Right renal pelvis (tissue), 4 donors: Measurements from ENCODE around the gene ELL3. TPM values are rescaled to one million over a fixed set of nuclear protein-coding genes. Genes with fewer than 3 reads are reported as not detected.
A peak's percentile ranks its signal among the peaks of the same experiment; 100 is the strongest.
"Not testable (repeated sequence)": the region's sequence is repeated elsewhere in the genome, so short reads cannot be mapped to it uniquely, and the experiment has no call there.

ENCODE experiments used
- DNase-seq, 4 donors: peaks; one replicate each; pipeline ENCODE4 v3.0.0-alpha.2; 2013; ENCODE audit warnings: low read depth in 4 of 4, low spot score in 3 of 4, missing footprints in 1 of 4
- polyA plus RNA-seq, 4 donors: library from polyadenylated mRNA; unstranded; fragments of 120-200 nt; gene quantifications; one replicate each; pipeline ENCODE4 v1.2.1, GENCODE V29; 2013; ENCODE audit not compliant: insufficient read length in 4 of 4

Gene ELL3
- 1 to 10 TPM; 2.9 to 3.9 (median 3.1) TPM for polyA plus RNA-seq

GRCh38 chr15:43776718-43777266, at the start of gene ELL3:
Gene ELL3 (minus strand): TSS chr15:43776966. CDS start chr15:43776901, 65 bp downstream.
- DNase-seq = no peak

GRCh38 chr15:43826029-43826507, 49.3 kb upstream of the ELL3 start:
- DNase-seq = no peak

- not testable (repeated sequence) for DNase-seq
These were observed 48.5 kb upstream of the ELL3 start for GRCh38 chr15:43825305-43825704.

- peak; percentile 89 to 93 (median 92) for DNase-seq
These were observed 47.8 kb upstream of the ELL3 start, which contains the start of gene MFAP1 for GRCh38 chr15:43824302-43825246. Gene MFAP1 (minus strand): TSS chr15:43824690. CDS start chr15:43824569, 121 bp downstream.

- DNase-seq = no peak
These were observed 44.7 kb upstream of the ELL3 start for GRCh38 chr15:43821505-43821904.

- DNase-seq = not testable (repeated sequence)
These were observed 38.3 kb upstream of the ELL3 start for GRCh38 chr15:43815064-43815463.

GRCh38 chr15:43808960-43809678, 32.4 kb upstream of the ELL3 start:
- DNase-seq = no peak

- no peak for DNase-seq
These were observed 31.7 kb upstream of the ELL3 start for GRCh38 chr15:43808435-43808950.

GRCh38 chr15:43802676-43803075, 25.9 kb upstream of the ELL3 start:
- not testable (repeated sequence) for DNase-seq

GRCh38 chr15:43800286-43801141, 23.7 kb upstream of the ELL3 start, which contains the start of gene HYPK:
Gene HYPK (plus strand): TSS chr15:43800599. CDS start chr15:43800623, 24 bp downstream.
- DNase-seq = peak in 3 of 4 donors; percentile 82 to 84 (median 83)

- DNase-seq = no peak
These were observed 23.1 kb upstream of the ELL3 start, which contains the start of gene SERINC4 for GRCh38 chr15:43799945-43800285. Gene SERINC4 (minus strand): TSS chr15:43800220. CDS start chr15:43799986, 234 bp downstream.

GRCh38 chr15:43799209-43799944, 22.6 kb upstream of the ELL3 start:
- no peak for DNase-seq

GRCh38 chr15:43796566-43796965, 19.8 kb upstream of the ELL3 start:
- DNase-seq = no peak

GRCh38 chr15:43795997-43796396, 19.2 kb upstream of the ELL3 start:
- no peak for DNase-seq

GRCh38 chr15:43795197-43795596, 18.4 kb upstream of the ELL3 start:
- no peak for DNase-seq

- DNase-seq = no peak
These were observed 17.7 kb upstream of the ELL3 start for GRCh38 chr15:43794269-43795037.

- DNase-seq = no peak
These were observed 16.9 kb upstream of the ELL3 start for GRCh38 chr15:43793647-43794046.
